Measurements from ENCODE around the gene PELI3. TPM values are rescaled to one million over a fixed set of nuclear protein-coding genes. Genes with fewer than 3 reads are reported as not detected.

The PELI3 gene, protein sequence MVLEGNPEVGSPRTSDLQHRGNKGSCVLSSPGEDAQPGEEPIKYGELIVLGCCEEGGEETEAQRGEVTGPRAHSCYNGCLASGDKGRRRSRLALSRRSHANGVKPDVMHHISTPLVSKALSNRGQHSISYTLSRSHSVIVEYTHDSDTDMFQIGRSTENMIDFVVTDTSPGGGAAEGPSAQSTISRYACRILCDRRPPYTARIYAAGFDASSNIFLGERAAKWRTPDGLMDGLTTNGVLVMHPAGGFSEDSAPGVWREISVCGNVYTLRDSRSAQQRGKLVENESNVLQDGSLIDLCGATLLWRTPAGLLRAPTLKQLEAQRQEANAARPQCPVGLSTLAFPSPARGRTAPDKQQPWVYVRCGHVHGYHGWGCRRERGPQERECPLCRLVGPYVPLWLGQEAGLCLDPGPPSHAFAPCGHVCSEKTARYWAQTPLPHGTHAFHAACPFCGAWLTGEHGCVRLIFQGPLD
- total RNA-seq (2012; rRNA removed), result 5.6 and 7.0 TPM in 2 replicates

DNA sequence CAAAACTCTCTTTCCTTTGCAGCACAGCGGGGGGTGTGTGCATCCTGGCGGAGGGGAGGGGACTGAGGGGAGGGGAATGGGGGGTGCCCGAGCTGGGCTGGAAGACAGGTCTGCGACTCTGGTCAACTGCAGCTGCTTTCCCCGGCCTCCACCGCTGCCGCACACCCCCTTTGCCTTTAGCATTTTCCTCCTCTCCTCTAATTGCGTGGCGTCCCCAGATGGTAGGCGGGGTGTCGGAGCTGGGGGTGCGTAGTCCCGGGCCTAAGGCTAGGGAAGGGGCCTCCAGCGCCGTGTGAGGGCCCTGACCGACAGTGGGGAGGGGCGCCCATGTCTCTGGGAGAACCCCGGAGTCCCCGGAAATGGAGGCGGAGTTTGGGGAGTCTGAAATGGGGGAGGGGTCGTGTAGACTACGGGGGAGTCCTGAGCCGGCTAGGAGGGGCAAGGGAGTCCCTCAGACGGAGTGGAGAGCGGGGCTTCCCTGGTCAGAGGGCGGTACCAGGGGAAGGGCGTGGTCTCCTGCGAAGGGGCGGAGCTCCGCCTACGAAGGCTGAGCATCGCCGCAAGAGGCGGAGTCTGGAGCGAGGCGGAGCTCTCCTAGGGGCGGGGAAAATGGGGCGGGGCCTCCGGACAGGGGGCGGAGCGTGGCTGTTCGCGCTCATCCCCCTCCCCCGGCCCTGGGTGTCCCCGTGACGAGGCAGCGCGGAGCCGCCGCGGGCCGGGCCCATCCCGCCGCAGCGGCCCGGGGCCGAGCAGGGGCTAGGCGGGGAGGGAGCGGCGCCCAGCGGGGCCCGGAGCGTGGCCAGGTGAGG lies at the start of gene PELI3:
Gene PELI3, plus strand, starts transcription at position 681 of the 809 bp plus-strand sequence. CDS start 1,224 bp downstream, outside the sequence.
- H3K27me3 ChIP-seq (ENCODE audit: control insufficient read depth, insufficient read depth, low read length), result peaks cover 7% of the 10 kb centered on the region
- no peaks in the 10 kb centered on the region for H3K9me3 ChIP-seq (replicated peaks; ENCODE audit: low read length)
- peak within 1 kb of the TSS; percentile 92 for H3K4me2 ChIP-seq (ENCODE audit: low read length)
- peaks cover 6% of the 10 kb centered on the region for H3K4me1 ChIP-seq (ENCODE audit: control insufficient read depth, insufficient read depth, low read length)
- peak within 1 kb of the TSS; percentile 82 for H3K9ac ChIP-seq (ENCODE audit: low read depth, low read length)
- peak within 1 kb of the TSS; percentile 77 for H3K4me3 ChIP-seq (ENCODE audit: low read length)
- no peaks in the 10 kb centered on the region for H3K36me3 ChIP-seq (ENCODE audit: insufficient read depth, low read length)

DNA sequence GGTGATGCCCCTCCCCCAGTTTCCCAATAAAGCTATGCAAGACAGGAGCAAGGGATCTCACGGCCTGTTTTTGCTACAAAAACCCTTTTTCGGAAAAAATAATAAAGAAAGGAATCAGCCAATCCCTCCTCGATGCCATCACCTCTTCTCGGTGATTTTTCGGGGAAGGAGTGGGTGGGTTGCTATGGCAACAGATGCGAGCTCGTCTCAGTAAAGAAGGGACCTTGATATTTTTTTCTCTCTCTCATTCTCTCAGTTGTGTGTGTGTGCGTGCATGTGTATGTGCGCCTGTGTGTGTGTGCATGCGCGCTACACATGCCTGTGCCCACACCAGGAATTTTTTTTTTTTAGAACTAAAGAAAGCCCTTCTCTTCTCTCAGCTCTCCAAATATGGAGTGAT lies 49.7 kb upstream of the PELI3 start:
- no peak overlapping the region for H3K4me2 ChIP-seq (ENCODE audit: low read length)
- no peaks in the 10 kb centered on the region for H3K9me3 ChIP-seq (replicated peaks; ENCODE audit: low read length)
- no peak overlapping the region for H3K9ac ChIP-seq (ENCODE audit: low read depth, low read length)
- H3K4me3 ChIP-seq (ENCODE audit: low read length), result no peak overlapping the region
- peaks cover 11% of the 10 kb centered on the region for H3K4me1 ChIP-seq (ENCODE audit: control insufficient read depth, insufficient read depth, low read length)
- no peaks in the 10 kb centered on the region for H3K36me3 ChIP-seq (ENCODE audit: insufficient read depth, low read length)
- H3K27me3 ChIP-seq (ENCODE audit: control insufficient read depth, insufficient read depth, low read length), result peaks cover 56% of the 10 kb centered on the region

DNA sequence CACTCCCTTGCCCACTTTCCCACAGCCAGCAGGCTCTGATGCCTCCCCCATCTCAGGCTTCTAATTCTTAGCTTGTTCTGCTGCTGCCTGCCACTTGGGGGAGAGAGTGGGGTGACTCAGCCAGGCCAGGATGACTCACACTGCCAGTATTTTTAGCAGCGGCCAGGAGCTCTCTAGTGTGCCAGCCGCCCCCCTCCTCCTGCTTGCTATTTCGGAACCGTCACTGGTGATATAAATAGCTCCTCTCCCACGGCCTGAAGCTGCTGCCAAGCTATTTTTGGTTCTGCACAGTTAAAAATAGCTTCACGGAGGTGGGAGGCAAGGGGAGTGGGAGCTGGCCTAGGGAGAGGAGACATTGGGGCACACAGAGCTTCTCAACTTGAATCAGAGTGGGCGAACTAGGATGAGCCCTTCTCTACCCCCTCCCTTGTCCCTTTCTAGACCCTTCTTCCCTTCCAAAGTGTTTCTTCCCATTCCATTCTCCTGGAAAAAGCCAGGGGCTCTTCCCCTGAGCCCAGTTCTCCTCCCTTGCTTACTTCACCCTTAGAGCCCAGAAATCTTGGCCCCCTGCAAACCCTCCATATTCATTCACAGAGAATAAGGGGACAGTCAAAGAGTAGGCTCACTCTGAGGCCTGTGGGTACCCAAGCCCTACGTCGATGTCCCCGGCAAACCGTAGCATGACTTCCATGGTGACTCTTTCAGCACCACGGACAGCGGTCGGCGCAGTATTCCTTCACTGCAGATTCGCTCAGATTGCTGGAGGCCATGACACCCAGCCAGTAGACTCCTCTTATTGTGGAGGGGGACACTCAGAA lies 48.3 kb upstream of the PELI3 start:
- Histone ChIP-seq H3K4me3 (ENCODE audit: low read length) (no peak overlapping the region), H3K27me3 (ENCODE audit: control insufficient read depth, insufficient read depth, low read length) (peaks cover 47% of the 10 kb centered on the region), H3K4me1 (ENCODE audit: control insufficient read depth, insufficient read depth, low read length) (peaks cover 11% of the 10 kb centered on the region), H3K36me3 (ENCODE audit: insufficient read depth, low read length) (no peaks in the 10 kb centered on the region), H3K9ac (ENCODE audit: low read depth, low read length) (no peak overlapping the region), H3K9me3 (replicated peaks; ENCODE audit: low read length) (no peaks in the 10 kb centered on the region), H3K4me2 (ENCODE audit: low read length) (peak overlapping the region; percentile 49)

DNA sequence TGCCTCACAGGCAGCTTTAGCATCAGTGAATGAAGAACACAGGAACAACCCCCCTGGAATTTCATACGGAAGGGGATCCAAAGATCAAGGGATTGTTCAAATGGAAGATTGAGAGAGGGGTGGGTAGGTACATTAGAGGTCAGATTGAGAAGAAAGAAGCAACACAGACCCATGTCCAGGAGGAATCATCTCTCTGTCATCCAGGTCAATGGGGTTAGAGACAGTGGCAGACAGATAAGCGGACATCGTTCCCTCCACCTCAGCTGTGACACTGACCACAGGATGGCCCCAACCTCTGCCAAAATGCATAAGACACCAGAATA lies 47.8 kb upstream of the PELI3 start:
- Histone ChIP-seq H3K9ac (ENCODE audit: low read depth, low read length) (no peak overlapping the region), H3K4me2 (ENCODE audit: low read length) (no peak overlapping the region), H3K27me3 (ENCODE audit: control insufficient read depth, insufficient read depth, low read length) (peaks cover 41% of the 10 kb centered on the region), H3K4me1 (ENCODE audit: control insufficient read depth, insufficient read depth, low read length) (peaks cover 11% of the 10 kb centered on the region), H3K36me3 (ENCODE audit: insufficient read depth, low read length) (no peaks in the 10 kb centered on the region), H3K4me3 (ENCODE audit: low read length) (no peak overlapping the region), H3K9me3 (replicated peaks; ENCODE audit: low read length) (no peaks in the 10 kb centered on the region)

DNA sequence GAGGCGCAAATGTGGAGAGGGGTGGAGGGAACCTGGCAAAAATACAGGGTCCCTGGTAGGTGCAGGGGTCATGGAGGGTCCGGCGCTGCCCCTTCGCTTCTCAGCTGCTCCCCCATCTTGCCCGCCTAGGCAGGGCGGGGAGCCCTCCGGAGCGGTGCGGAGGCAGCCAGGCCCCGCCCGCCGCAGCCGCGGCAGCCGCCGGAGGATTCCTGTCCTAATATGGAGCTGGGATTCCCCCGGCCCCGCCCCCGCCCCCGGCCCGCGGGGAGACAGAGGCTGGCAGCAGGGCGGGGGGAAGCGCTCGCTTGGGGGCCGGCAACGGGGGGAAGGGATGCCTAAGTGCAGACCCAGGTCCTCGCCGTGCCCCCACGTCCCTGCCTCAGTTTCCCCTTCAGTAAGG lies 46.9 kb upstream of the PELI3 start:
- no peaks in the 10 kb centered on the region for H3K9me3 ChIP-seq (replicated peaks; ENCODE audit: low read length)
- H3K36me3 ChIP-seq (ENCODE audit: insufficient read depth, low read length), result no peaks in the 10 kb centered on the region
- H3K27me3 ChIP-seq (ENCODE audit: control insufficient read depth, insufficient read depth, low read length), result peaks cover 33% of the 10 kb centered on the region
- H3K4me2 ChIP-seq (ENCODE audit: low read length), result no peak overlapping the region
- H3K4me1 ChIP-seq (ENCODE audit: control insufficient read depth, insufficient read depth, low read length), result peaks cover 11% of the 10 kb centered on the region
- no peak overlapping the region for H3K9ac ChIP-seq (ENCODE audit: low read depth, low read length)
- no peak overlapping the region for H3K4me3 ChIP-seq (ENCODE audit: low read length)

DNA sequence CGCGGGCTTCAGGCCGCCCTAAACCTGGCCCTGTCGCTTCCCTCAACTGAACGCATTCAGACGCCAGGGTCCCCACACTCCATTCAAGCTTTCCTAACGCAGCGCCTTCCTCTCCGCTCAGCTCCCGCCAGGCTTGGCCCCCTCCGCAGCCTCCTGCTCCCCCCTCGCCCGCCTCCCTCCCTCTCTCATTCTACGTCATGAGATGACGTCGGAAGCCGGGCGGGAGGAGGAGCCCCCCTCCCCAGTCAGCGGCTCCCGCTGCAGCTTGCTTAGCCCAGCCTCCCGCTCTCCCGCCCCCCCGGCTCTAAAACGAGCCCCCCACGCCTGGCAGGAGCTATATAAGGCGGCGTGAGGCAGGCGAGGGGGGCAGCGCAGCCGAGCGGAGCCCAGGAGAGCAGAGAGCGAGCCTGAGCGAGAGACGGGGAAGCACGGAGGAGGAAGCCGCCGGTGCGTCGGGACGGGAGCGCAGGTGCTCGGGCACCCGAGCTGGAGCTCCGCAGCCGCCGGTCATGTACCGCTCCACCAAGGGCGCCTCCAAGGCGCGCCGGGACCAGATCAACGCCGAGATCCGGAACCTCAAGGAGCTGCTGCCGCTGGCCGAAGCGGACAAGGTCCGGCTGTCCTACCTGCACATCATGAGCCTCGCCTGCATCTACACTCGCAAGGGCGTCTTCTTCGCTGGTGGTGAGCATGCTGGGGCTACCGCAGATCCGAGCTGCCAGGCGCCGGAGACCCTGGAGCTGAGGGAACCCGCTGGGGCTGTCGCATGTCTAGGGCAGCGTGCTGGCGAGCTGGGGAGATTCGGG lies 45.8 kb upstream of the PELI3 start, which contains the start of gene NPAS4:
Gene NPAS4, plus strand, starts transcription at position 365 of the 806 bp plus-strand sequence. Its CDS starts 145 bp downstream, at position 510.
- Histone ChIP-seq H3K4me3 (ENCODE audit: low read length) (no peak within 1 kb of the TSS), H3K27me3 (ENCODE audit: control insufficient read depth, insufficient read depth, low read length) (peaks cover 23% of the 10 kb centered on the region), H3K36me3 (ENCODE audit: insufficient read depth, low read length) (no peaks in the 10 kb centered on the region), H3K9me3 (replicated peaks; ENCODE audit: low read length) (no peaks in the 10 kb centered on the region), H3K4me1 (ENCODE audit: control insufficient read depth, insufficient read depth, low read length) (peaks cover 11% of the 10 kb centered on the region), H3K4me2 (ENCODE audit: low read length) (no peak within 1 kb of the TSS), H3K9ac (ENCODE audit: low read depth, low read length) (no peak within 1 kb of the TSS)

DNA sequence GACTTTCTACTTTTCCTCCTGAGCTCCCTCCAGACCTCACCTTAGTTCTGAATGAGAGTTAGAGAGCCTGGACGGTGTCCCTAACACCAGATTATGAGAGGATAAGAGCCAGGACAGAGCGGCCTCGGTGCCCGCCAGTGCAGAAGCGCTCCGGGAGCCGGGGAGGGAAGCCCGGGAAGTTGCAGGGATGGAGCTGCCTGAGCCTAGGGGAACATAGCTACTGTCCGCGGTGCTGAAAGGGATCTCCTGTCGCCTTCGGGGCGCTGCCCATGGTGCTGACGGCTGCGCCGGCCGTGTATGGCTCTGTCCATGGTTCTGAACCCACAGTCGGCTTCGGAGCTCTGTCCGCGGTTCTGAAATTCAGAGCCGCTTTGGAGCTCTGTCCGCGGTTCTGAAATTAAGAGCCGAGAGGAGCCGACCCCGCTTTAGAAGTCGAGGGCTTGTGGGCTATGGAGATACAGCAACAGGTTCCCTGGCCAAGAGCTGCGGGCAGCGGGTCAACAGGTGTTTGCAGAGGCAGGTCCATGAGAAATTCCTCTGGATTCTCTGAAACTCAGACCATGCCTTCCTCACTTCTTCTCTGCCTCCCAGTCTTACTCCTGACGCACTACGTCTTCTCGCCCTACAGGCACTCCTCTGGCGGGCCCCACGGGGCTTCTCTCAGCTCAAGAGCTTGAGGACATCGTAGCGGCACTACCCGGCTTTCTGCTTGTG lies 45.1 kb upstream of the PELI3 start:
- peaks cover 15% of the 10 kb centered on the region for H3K27me3 ChIP-seq (ENCODE audit: control insufficient read depth, insufficient read depth, low read length)
- H3K9me3 ChIP-seq (replicated peaks; ENCODE audit: low read length), result no peaks in the 10 kb centered on the region
- H3K4me3 ChIP-seq (ENCODE audit: low read length), result no peak overlapping the region
- H3K4me1 ChIP-seq (ENCODE audit: control insufficient read depth, insufficient read depth, low read length), result peaks cover 11% of the 10 kb centered on the region
- no peak overlapping the region for H3K9ac ChIP-seq (ENCODE audit: low read depth, low read length)
- no peaks in the 10 kb centered on the region for H3K36me3 ChIP-seq (ENCODE audit: insufficient read depth, low read length)
- no peak overlapping the region for H3K4me2 ChIP-seq (ENCODE audit: low read length)

DNA sequence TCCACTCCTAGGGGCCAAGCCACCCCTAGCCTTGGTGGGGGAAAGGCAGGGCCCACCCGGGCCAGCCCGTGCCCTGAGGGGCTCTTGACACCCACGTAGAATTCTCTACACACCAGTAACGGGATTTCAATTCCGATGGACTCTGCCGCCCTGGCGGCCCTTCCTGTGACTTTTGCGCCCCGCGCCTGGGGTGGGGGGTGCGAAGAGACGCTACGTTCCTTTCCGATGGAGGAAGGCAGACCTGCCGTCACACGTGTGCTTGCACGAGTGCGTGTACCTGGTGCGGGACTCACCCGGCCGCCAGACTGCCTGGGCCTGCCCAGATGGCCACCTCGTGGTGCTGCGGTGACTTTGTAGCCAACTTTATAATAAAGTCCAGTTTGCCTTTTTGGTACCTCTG lies 40.4 kb upstream of the PELI3 start:
- H3K4me2 ChIP-seq (ENCODE audit: low read length), result no peak overlapping the region
- H3K27me3 ChIP-seq (ENCODE audit: control insufficient read depth, insufficient read depth, low read length), result no peaks in the 10 kb centered on the region
- no peaks in the 10 kb centered on the region for H3K36me3 ChIP-seq (ENCODE audit: insufficient read depth, low read length)
- no peaks in the 10 kb centered on the region for H3K9me3 ChIP-seq (replicated peaks; ENCODE audit: low read length)
- no peaks in the 10 kb centered on the region for H3K4me1 ChIP-seq (ENCODE audit: control insufficient read depth, insufficient read depth, low read length)
- no peak overlapping the region for H3K9ac ChIP-seq (ENCODE audit: low read depth, low read length)
- no peak overlapping the region for H3K4me3 ChIP-seq (ENCODE audit: low read length)

DNA sequence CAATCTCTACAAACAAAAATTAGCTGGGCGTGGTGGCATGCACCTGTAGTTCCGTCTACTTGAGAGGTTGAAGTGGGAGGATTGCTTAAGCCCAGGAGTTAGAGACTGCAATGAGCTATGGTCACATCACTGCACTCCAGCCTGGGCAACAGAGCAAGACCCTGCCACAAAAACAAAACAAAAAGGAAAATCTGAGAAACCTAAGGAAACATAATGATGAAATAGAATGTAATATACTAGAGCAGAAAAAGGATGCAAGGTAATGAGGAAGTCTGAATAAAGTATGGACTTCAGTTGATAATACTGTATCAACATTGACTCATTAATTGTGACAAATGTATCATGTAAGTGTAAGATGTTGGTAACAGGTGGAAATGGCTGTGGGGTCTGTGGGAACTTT lies 37.8 kb upstream of the PELI3 start:
- Histone ChIP-seq H3K4me3 (ENCODE audit: low read length) (no peak overlapping the region), H3K4me2 (ENCODE audit: low read length) (no peak overlapping the region), H3K4me1 (ENCODE audit: control insufficient read depth, insufficient read depth, low read length) (no peaks in the 10 kb centered on the region), H3K9me3 (replicated peaks; ENCODE audit: low read length) (no peaks in the 10 kb centered on the region), H3K36me3 (ENCODE audit: insufficient read depth, low read length) (no peaks in the 10 kb centered on the region), H3K9ac (ENCODE audit: low read depth, low read length) (no peak overlapping the region), H3K27me3 (ENCODE audit: control insufficient read depth, insufficient read depth, low read length) (no peaks in the 10 kb centered on the region)

DNA sequence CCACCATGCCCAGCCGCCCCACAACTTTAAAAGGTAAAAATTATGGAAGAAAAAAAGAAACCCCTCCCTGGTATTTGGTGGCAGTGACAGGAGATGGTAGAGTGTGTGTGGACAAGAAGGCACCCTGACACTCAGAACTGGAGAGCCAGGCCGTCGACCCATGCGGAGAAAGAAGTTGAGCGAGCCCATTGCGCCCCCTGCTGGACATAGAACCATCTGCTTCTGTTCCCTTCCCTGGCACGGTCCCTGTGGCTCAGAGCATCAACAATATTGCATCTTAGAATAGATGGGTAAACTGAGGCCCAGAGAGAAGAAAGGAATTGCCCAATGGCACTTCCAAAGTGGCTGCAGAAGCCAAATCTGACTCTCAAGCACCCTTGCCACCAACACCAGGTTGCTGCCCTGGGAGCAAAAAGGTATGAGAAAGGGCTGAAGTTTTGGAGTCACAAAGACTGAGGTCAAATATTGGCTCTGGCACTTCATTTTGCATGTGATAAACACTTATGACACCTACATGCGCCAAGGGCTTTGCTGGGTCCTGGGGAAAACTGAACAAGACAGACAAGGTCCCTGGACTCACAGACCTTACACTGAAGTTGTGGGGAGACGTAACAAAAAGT lies 36.6 kb upstream of the PELI3 start:
- no peaks in the 10 kb centered on the region for H3K27me3 ChIP-seq (ENCODE audit: control insufficient read depth, insufficient read depth, low read length)
- no peak overlapping the region for H3K4me2 ChIP-seq (ENCODE audit: low read length)
- H3K9me3 ChIP-seq (replicated peaks; ENCODE audit: low read length), result no peaks in the 10 kb centered on the region
- no peaks in the 10 kb centered on the region for H3K36me3 ChIP-seq (ENCODE audit: insufficient read depth, low read length)
- H3K9ac ChIP-seq (ENCODE audit: low read depth, low read length), result no peak overlapping the region
- no peak overlapping the region for H3K4me3 ChIP-seq (ENCODE audit: low read length)
- no peaks in the 10 kb centered on the region for H3K4me1 ChIP-seq (ENCODE audit: control insufficient read depth, insufficient read depth, low read length)

All from skeletal muscle satellite cell (primary cell).